CD4-positive, alpha-beta T cell (primary cell): ENCODE data around the gene SYNPO. TPM values are rescaled to one million over a fixed set of nuclear protein-coding genes. Genes with fewer than 3 reads are reported as not detected.

Experiments
- ATAC-seq: fragments of 200-7000 bp; cut with Tn5 transposase; one replicate; pipeline ENCODE4 v1.10.0; 2022; ENCODE audit warnings: mild to moderate bottlenecking; ENCODE audit not compliant: poor library complexity
- CTCF ChIA-PET: fragments of 350-600 bp; sonication (Branson Sonifier 250); formaldehyde crosslinking; loops from one replicate; lab custom pipeline; 2021; ENCODE audit warnings: antibody characterized with exemption, inconsistent platforms; lab: Charles Lee
- POLR2A ChIA-PET: fragments of 350-600 bp; sonication (Branson Sonifier 250); formaldehyde crosslinking; loops from one replicate; lab custom pipeline; 2021; ENCODE audit warnings: antibody characterized with exemption, inconsistent platforms; lab: Charles Lee
- DNase-seq, 14 experiments: peaks; one replicate each; pipeline ENCODE4 v3.0.0-alpha.2; 2013 to 2020; ENCODE audit warnings: mixed read lengths in 2 of 14
- H3K27ac ChIP-seq, 2 donors: one replicate each; pipeline versions ENCODE4 v1.5.1 to v1.7.0; 2013; ENCODE audit warnings: low read length in 2 of 2, low read depth in 1 of 2, mild to moderate bottlenecking in 1 of 2
- H3K27me3 ChIP-seq, 2 experiments: 1 replicate in 1 of 2; 2 replicates in 1 of 2; pipeline versions ENCODE4 v1.6.1 to v1.7.0; 2013; ENCODE audit warnings: low read length in 2 of 2, control low read depth in 1 of 2, mild to moderate bottlenecking in 1 of 2, moderate library complexity in 1 of 2; ENCODE audit not compliant: insufficient read depth in 2 of 2, control insufficient read depth in 1 of 2
- H3K36me3 ChIP-seq: one replicate; pipeline ENCODE4 v1.6.1; 2013; ENCODE audit warnings: low read length, control low read depth; ENCODE audit not compliant: insufficient read depth
- H3K4me1 ChIP-seq: one replicate; pipeline ENCODE4 v1.6.1; 2013; ENCODE audit warnings: low read length, control low read depth; ENCODE audit not compliant: insufficient read depth
- H3K4me3 ChIP-seq: one replicate; pipeline ENCODE4 v1.5.1; 2013; ENCODE audit warnings: mild to moderate bottlenecking, low read length, moderate library complexity
- H3K9me3 ChIP-seq, 2 experiments: 1 replicate in 1 of 2; 2 replicates in 1 of 2; pipeline versions ENCODE4 v1.6.1 to v1.7.0; 2013; ENCODE audit warnings: low read length in 2 of 2, mild to moderate bottlenecking in 2 of 2, control low read depth in 1 of 2, moderate library complexity in 1 of 2; ENCODE audit not compliant: control insufficient read depth in 1 of 2, insufficient read depth in 1 of 2
- H3K27ac Mint-ChIP-seq: one replicate; pipeline ENCODE4 v1.8.0; 2020; ENCODE audit warnings: mixed read lengths
- H3K27me3 Mint-ChIP-seq: one replicate; pipeline ENCODE4 v1.8.0; 2021; ENCODE audit warnings: mixed read lengths
- H3K36me3 Mint-ChIP-seq: one replicate; pipeline ENCODE4 v1.8.0; 2021; ENCODE audit warnings: low read depth, mixed read lengths
- H3K4me1 Mint-ChIP-seq: one replicate; pipeline ENCODE4 v1.8.0; 2021; ENCODE audit warnings: low read depth, mixed read lengths
- H3K4me3 Mint-ChIP-seq: one replicate; pipeline ENCODE4 v1.8.0; 2020; ENCODE audit warnings: mild to moderate bottlenecking, mixed read lengths
- H3K9me3 Mint-ChIP-seq: one replicate; pipeline ENCODE4 v1.8.0; 2020; ENCODE audit warnings: mixed read lengths
- intact Hi-C, 2 experiments: fragments of 100-400 bp; cut with DNase I in 1 of 2; cut with micrococcal nuclease in 1 of 2; formaldehyde crosslinking; loops; one replicate each; pipeline versions ENCODE4 v1.15.1 to v1.9.0; 2023 to 2025; cut with DNase I, micrococcal nuclease
- total RNA-seq, 174 experiments: library from RNA in 2 of 174; stranded (reverse) in 2 of 174; gene quantifications; one replicate each; pipeline ENCODE4 v1.2.3 and lab custom pipeline; 2021 to 2026
- TF ChIP-seq, protein P1 (sequence below): fragments of 200-600 bp; IDR thresholded peaks from one replicate; pipeline ENCODE4 v1.8.0; 2022; ENCODE audit warnings: antibody characterized with exemption, mild to moderate bottlenecking

Gene SYNPO
- total RNA-seq, 2 experiments from 2014 or later, result 0.06 to 0.14 TPM

DNA sequence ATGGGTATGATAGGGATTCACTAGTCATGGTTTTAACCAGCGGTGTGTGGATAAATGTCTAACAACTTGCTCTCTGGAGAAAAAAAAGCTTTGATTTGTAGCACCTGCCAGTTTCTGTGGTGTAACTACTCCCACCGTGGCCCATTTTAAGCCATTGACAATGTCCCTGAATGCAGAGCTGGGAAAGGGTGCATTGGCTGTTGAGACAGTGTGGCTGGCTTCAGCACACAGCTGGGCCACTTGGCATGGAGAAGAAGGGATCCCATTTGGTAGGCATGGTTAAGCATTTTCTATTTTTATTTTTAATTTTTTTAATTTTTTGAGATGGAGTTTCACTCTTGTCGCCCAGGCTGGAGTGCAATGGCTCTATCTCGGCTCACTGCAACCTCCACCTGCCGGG is 31.5 kb upstream of the SYNPO start:
- no peaks in the 10 kb centered on the region for H3K27me3 ChIP-seq
- no peak for ATAC-seq
- H3K36me3 Mint-ChIP-seq, result no peaks in the 10 kb centered on the region
- H3K4me1 ChIP-seq, result no peaks in the 10 kb centered on the region
- POLR2A ChIA-PET, result no interaction called here
- H3K27me3 Mint-ChIP-seq, result no peaks in the 10 kb centered on the region
- H3K27ac Mint-ChIP-seq, result no peak overlapping the region
- H3K9me3 Mint-ChIP-seq, result no peaks in the 10 kb centered on the region
- intact Hi-C loops, result no loop called here
- TF ChIP-seq, protein P1, sequence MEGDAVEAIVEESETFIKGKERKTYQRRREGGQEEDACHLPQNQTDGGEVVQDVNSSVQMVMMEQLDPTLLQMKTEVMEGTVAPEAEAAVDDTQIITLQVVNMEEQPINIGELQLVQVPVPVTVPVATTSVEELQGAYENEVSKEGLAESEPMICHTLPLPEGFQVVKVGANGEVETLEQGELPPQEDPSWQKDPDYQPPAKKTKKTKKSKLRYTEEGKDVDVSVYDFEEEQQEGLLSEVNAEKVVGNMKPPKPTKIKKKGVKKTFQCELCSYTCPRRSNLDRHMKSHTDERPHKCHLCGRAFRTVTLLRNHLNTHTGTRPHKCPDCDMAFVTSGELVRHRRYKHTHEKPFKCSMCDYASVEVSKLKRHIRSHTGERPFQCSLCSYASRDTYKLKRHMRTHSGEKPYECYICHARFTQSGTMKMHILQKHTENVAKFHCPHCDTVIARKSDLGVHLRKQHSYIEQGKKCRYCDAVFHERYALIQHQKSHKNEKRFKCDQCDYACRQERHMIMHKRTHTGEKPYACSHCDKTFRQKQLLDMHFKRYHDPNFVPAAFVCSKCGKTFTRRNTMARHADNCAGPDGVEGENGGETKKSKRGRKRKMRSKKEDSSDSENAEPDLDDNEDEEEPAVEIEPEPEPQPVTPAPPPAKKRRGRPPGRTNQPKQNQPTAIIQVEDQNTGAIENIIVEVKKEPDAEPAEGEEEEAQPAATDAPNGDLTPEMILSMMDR, result no peak
- H3K36me3 ChIP-seq, result no peaks in the 10 kb centered on the region
- DNase-seq, result no peak
- no peaks in the 10 kb centered on the region for H3K9me3 ChIP-seq
- H3K4me3 ChIP-seq, result no peak overlapping the region
- H3K4me3 Mint-ChIP-seq, result no peak overlapping the region
- H3K27ac ChIP-seq, result no peak overlapping the region
- CTCF ChIA-PET, result no interaction called here
- no peaks in the 10 kb centered on the region for H3K4me1 Mint-ChIP-seq

GRCh38 chr5:150609843-150610584 is 30.4 kb upstream of the SYNPO start:
- Mint-ChIP-seq H3K9me3 (no peaks in the 10 kb centered on the region), H3K27me3 (no peaks in the 10 kb centered on the region), H3K4me1 (no peaks in the 10 kb centered on the region), H3K4me3 (no peak overlapping the region), H3K36me3 (no peaks in the 10 kb centered on the region), H3K27ac (no peak overlapping the region)
- intact Hi-C loops, result no loop called here
- Histone ChIP-seq H3K27me3 (no peaks in the 10 kb centered on the region), H3K36me3 (no peaks in the 10 kb centered on the region), H3K4me1 (no peaks in the 10 kb centered on the region), H3K9me3 (no peaks in the 10 kb centered on the region), H3K4me3 (no peak overlapping the region), H3K27ac (no peak overlapping the region)
- DNase-seq (no peak), ATAC-seq (no peak)
- TF ChIP-seq, protein P1, result no peak
- ChIA-PET POLR2A (no interaction called here), CTCF (no interaction called here)

GRCh38 chr5:150611026-150611425 is 29.4 kb upstream of the SYNPO start:
- Mint-ChIP-seq H3K27me3 (no peaks in the 10 kb centered on the region), H3K4me3 (no peak overlapping the region), H3K36me3 (no peaks in the 10 kb centered on the region), H3K9me3 (no peaks in the 10 kb centered on the region), H3K27ac (no peak overlapping the region), H3K4me1 (no peaks in the 10 kb centered on the region)
- ATAC-seq, result no peak
- Histone ChIP-seq H3K27ac (no peak overlapping the region), H3K4me1 (no peaks in the 10 kb centered on the region), H3K4me3 (no peak overlapping the region), H3K9me3 (no peaks in the 10 kb centered on the region), H3K27me3 (peaks cover 0 to 3% of the 10 kb centered on the region in 2 experiments), H3K36me3 (no peaks in the 10 kb centered on the region)
- POLR2A ChIA-PET, result no interaction called here
- CTCF ChIA-PET, result no interaction called here
- intact Hi-C loops, result no loop called here
- DNase-seq, result no peak
- TF ChIP-seq, protein P1, result no peak
